ENCODE results near the gene CLCN3. TPM values are rescaled to one million over a fixed set of nuclear protein-coding genes. Genes with fewer than 3 reads are reported as not detected.

The CLCN3 gene
- total RNA-seq, 2 donors from 2014 or later: 36.4 to 43.8 TPM

GRCh38 chr4:169716677-169717076, 96.3 kb downstream of the CLCN3 start:
- H3K27ac ChIP-seq (ENCODE audit: low read depth, low read length): no peak overlapping the region
- no peak overlapping the region for H3K4me3 ChIP-seq (ENCODE audit: low read length)
- no peaks in the 10 kb centered on the region for H3K27me3 ChIP-seq (ENCODE audit: control insufficient read depth, insufficient read depth, low read length, poor library complexity, severe bottlenecking)
- Mint-ChIP-seq H3K27me3 (ENCODE audit: insufficient read depth) (no peaks in the 10 kb centered on the region), H3K27ac (no peak overlapping the region), H3K4me1 (no peaks in the 10 kb centered on the region), H3K9me3 (no peaks in the 10 kb centered on the region), H3K36me3 (ENCODE audit: low read depth) (peaks cover 20% of the 10 kb centered on the region), H3K4me3 (no peak overlapping the region)
- no peaks in the 10 kb centered on the region for H3K9me3 ChIP-seq (ENCODE audit: control insufficient read depth, low read length)
- H3K9ac ChIP-seq (ENCODE audit: extremely low read depth, low read length, poor library complexity, severe bottlenecking): no peak overlapping the region
- DNase-seq: no peak
- H3K4me1 ChIP-seq (ENCODE audit: control insufficient read depth, insufficient read depth, low read length): no peaks in the 10 kb centered on the region
- TF ChIP-seq, protein P1, sequence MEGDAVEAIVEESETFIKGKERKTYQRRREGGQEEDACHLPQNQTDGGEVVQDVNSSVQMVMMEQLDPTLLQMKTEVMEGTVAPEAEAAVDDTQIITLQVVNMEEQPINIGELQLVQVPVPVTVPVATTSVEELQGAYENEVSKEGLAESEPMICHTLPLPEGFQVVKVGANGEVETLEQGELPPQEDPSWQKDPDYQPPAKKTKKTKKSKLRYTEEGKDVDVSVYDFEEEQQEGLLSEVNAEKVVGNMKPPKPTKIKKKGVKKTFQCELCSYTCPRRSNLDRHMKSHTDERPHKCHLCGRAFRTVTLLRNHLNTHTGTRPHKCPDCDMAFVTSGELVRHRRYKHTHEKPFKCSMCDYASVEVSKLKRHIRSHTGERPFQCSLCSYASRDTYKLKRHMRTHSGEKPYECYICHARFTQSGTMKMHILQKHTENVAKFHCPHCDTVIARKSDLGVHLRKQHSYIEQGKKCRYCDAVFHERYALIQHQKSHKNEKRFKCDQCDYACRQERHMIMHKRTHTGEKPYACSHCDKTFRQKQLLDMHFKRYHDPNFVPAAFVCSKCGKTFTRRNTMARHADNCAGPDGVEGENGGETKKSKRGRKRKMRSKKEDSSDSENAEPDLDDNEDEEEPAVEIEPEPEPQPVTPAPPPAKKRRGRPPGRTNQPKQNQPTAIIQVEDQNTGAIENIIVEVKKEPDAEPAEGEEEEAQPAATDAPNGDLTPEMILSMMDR (conservative IDR thresholded peaks at IDR 0.05): no peak
- H3K36me3 ChIP-seq (ENCODE audit: control insufficient read depth, insufficient read depth, low read length): peaks cover 42% of the 10 kb centered on the region
- WGBS, 2 experiments (ENCODE audit: insufficient coverage in 1 of 2, insufficient read length in 1 of 2): 88% methylated on average over 1 of the region's 1 CpG; no CpG with 5 or more reads in 1 of the 2 experiments

DNA sequence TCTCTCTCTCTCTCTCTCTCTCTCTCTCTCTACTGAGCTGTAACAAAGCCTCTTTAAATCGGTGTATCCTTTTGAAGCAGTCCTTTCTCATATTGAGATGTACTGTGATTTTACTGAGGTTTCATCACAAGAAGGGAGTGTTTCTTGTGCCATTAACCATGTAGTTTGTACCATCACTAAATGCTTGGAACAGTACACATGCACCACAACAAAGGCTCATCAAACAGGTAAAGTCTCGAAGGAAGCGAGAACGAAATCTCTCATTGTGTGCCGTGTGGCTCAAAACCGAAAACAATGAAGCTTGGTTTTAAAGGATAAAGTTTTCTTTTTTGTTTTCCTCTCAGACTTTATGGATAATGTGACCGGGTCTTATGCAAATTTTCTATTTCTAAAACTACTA, 100.2 kb downstream of the CLCN3 start:
- Histone ChIP-seq H3K9me3 (ENCODE audit: control insufficient read depth, low read length) (no peaks in the 10 kb centered on the region), H3K4me1 (ENCODE audit: control insufficient read depth, insufficient read depth, low read length) (no peaks in the 10 kb centered on the region), H3K9ac (ENCODE audit: extremely low read depth, low read length, poor library complexity, severe bottlenecking) (no peak overlapping the region), H3K27me3 (ENCODE audit: control insufficient read depth, insufficient read depth, low read length, poor library complexity, severe bottlenecking) (no peaks in the 10 kb centered on the region), H3K36me3 (ENCODE audit: control insufficient read depth, insufficient read depth, low read length) (peaks cover 30% of the 10 kb centered on the region), H3K27ac (ENCODE audit: low read depth, low read length) (no peak overlapping the region), H3K4me3 (ENCODE audit: low read length) (no peak overlapping the region)
- Mint-ChIP-seq H3K27me3 (ENCODE audit: insufficient read depth) (no peaks in the 10 kb centered on the region), H3K9me3 (no peaks in the 10 kb centered on the region), H3K27ac (no peak overlapping the region), H3K4me1 (no peaks in the 10 kb centered on the region), H3K4me3 (no peak overlapping the region), H3K36me3 (ENCODE audit: low read depth) (peaks cover 11% of the 10 kb centered on the region)
- DNase-seq: no peak
- TF ChIP-seq, protein P1 (conservative IDR thresholded peaks at IDR 0.05): no peak
- WGBS, 2 experiments (ENCODE audit: insufficient coverage in 1 of 2, insufficient read length in 1 of 2): 97 to 100% methylated on average over 3 to 6 of the region's 7 CpGs

GRCh38 chr4:169723207-169723965, 103.0 kb downstream of the CLCN3 start:
- peaks cover 6% of the 10 kb centered on the region for H3K36me3 Mint-ChIP-seq (ENCODE audit: low read depth)
- WGBS, 2 experiments (ENCODE audit: insufficient coverage in 1 of 2, insufficient read length in 1 of 2): 85% methylated on average over 8 to 9 of the region's 9 CpGs

More at GRCh38 chr4:169723207-169723965, 103.0 kb downstream of the CLCN3 start:
- Mint-ChIP-seq H3K27ac (no peak overlapping the region), H3K4me3 (no peak overlapping the region), H3K4me1 (no peaks in the 10 kb centered on the region), H3K9me3 (no peaks in the 10 kb centered on the region), H3K27me3 (ENCODE audit: insufficient read depth) (no peaks in the 10 kb centered on the region)
- Histone ChIP-seq H3K9ac (ENCODE audit: extremely low read depth, low read length, poor library complexity, severe bottlenecking) (no peak overlapping the region), H3K36me3 (ENCODE audit: control insufficient read depth, insufficient read depth, low read length) (peaks cover 14% of the 10 kb centered on the region), H3K27me3 (ENCODE audit: control insufficient read depth, insufficient read depth, low read length, poor library complexity, severe bottlenecking) (no peaks in the 10 kb centered on the region), H3K4me3 (ENCODE audit: low read length) (no peak overlapping the region), H3K9me3 (ENCODE audit: control insufficient read depth, low read length) (no peaks in the 10 kb centered on the region), H3K27ac (ENCODE audit: low read depth, low read length) (no peak overlapping the region), H3K4me1 (ENCODE audit: control insufficient read depth, insufficient read depth, low read length) (no peaks in the 10 kb centered on the region)
- DNase-seq: peak; percentile 58
- TF ChIP-seq, protein P1 (conservative IDR thresholded peaks at IDR 0.05): peak; percentile 71
